Measurements from ENCODE around the gene EMP3. TPM values are rescaled to one million over a fixed set of nuclear protein-coding genes. Genes with fewer than 3 reads are reported as not detected.
"Not testable (repeated sequence)": the region's sequence is repeated elsewhere in the genome, so short reads cannot be mapped to it uniquely, and the experiment has no call there.

The EMP3 gene
- total RNA-seq, 1 donor from 2014 or later: 54.3 TPM

- ATAC-seq (no peak), DNase-seq (ENCODE audit: missing footprints) (no peak)
- intact Hi-C loops (cut with DNase I): loop anchor here (5.0 kb wide), 1 partner anchor 37 kb away; the partner anchor contains the start of gene EMP3
These were observed 39.4 kb downstream of the EMP3 start for GRCh38 chr19:48364598-48365348.

DNA sequence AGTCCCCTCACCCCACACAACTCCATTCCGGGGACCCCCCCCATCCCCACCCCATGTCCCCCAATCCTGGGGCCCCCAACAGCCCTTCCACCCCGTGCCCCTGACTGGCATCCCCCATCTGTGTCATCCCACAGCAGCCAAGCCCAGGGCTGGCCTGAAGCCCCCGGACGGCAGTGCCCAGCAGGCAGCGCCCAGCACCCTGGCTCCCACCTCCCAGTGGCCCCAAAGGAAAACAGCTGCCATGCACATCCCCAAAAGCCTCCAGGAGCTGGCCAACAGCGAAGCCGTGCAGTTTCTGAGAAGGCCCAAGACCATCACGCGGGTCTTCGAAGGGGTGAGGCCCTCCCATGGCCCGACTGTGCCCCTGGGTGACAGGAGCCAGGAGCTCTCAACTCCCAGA lies 40.2 kb downstream of the EMP3 start:
- intact Hi-C loops (cut with DNase I): no loop called here
- DNase-seq (ENCODE audit: missing footprints) (no peak), ATAC-seq (no peak)

DNA sequence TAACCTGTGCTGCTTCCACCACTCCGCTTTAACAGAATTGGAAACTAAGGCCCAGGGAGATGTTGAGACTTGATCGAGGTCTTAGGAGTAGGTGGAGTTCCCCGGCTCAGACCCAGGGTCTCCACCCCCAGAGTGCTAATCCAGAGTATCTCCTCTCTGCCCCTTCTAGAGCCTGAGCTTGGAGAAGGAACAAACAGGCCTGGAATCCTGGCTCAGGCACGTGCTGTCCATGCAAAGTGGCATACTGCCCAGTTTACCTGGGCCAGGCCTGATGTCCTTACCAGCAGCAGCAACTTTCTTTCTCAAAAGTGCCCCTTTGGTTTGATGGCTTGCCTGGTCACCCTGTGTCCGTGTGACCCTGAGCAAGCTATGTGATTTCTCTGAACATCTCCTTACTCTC lies 42.5 kb downstream of the EMP3 start:
- no peak for DNase-seq (ENCODE audit: missing footprints)
- no peak for ATAC-seq
- intact Hi-C loops (cut with DNase I): no loop called here

GRCh38 chr19:48368936-48369335 lies 43.6 kb downstream of the EMP3 start:
- DNase-seq (ENCODE audit: missing footprints) (no peak), ATAC-seq (no peak)
- intact Hi-C loops (cut with DNase I): no loop called here

GRCh38 chr19:48370955-48371354 lies 45.6 kb downstream of the EMP3 start:
- intact Hi-C loops (cut with DNase I): no loop called here
- no peak for ATAC-seq
- DNase-seq (ENCODE audit: missing footprints): no peak

GRCh38 chr19:48371367-48371766 lies 46.0 kb downstream of the EMP3 start:
- no peak for ATAC-seq
- no peak for DNase-seq (ENCODE audit: missing footprints)
- intact Hi-C loops (cut with DNase I): no loop called here

- intact Hi-C loops (cut with DNase I); DNase-seq (ENCODE audit: missing footprints); ATAC-seq: not testable (repeated sequence)
These were observed 46.4 kb downstream of the EMP3 start for GRCh38 chr19:48371771-48372170.

DNA sequence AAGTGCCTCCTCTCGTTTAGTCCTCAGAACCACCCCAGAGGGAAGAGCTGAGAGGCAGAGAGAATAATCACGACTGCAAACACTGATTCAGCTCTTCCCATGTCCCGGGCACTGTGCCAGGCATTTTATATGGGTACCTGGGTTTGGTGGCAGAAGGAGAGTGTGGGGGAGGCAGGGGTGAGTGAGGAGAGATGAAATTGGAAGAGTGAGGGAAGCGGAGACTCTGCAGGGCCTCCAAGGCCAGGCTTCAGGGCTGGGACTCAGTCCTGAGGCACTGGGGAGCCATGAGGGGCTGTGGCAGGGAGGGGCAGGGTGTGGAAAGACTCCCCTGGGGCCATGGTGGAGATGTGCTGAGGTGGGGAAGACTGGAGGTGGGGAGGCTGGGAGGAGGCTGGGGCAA lies 47.6 kb downstream of the EMP3 start:
- ATAC-seq (no peak), DNase-seq (ENCODE audit: missing footprints) (no peak)
- intact Hi-C loops (cut with DNase I): no loop called here

- intact Hi-C loops (cut with DNase I): no loop called here
- ATAC-seq: no peak
- DNase-seq (ENCODE audit: missing footprints): no peak
These were observed 48.2 kb downstream of the EMP3 start for GRCh38 chr19:48373567-48373966.

- intact Hi-C loops (cut with DNase I): no loop called here
- ATAC-seq (no peak), DNase-seq (ENCODE audit: missing footprints) (no peak)
These were observed 52.8 kb downstream of the EMP3 start for GRCh38 chr19:48378194-48378570.

DNA sequence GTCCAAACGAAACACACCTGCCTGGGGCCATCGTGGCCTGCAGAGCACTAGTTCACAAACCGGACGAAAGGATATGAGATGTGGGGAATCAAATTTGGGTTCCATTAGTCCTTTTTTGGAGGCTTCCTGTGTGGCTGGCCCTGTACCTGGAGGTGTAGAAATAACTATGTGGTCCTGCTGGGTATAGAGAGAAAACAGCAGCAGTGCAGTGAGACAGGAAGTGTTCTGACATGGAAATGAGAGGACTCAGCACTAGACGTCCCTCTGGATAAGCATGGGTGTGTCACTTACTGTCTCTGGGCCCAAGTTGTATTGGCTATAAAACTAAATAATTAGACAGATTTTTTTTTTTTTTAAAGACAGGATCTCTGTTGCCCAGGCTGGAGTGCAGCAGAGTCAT lies 53.7 kb downstream of the EMP3 start:
- ATAC-seq (no peak), DNase-seq (ENCODE audit: missing footprints) (no peak)
- intact Hi-C loops (cut with DNase I): no loop called here

Other genes with a start within 250 kb of the EMP3 start
- 40.8 TPM for gene PLA2G4C, start 214.7 kb upstream of the EMP3 start, total RNA-seq
- gene LIG1, start 155.2 kb upstream of the EMP3 start, total RNA-seq: 3.3 TPM
- 6.6 TPM for gene ZSWIM9, start 154.9 kb upstream of the EMP3 start, total RNA-seq
- gene CARD8, start 69.6 kb upstream of the EMP3 start, total RNA-seq: 34.5 TPM
- gene ZNF114, start 55.5 kb upstream of the EMP3 start, total RNA-seq: 0.78 TPM
- 106 TPM for gene TMEM143, start 38.4 kb downstream of the EMP3 start, total RNA-seq
- gene SYNGR4, start 38.8 kb downstream of the EMP3 start, total RNA-seq: not detected
- gene KDELR1, start 66.0 kb downstream of the EMP3 start, total RNA-seq: 73.5 TPM
- gene GRIN2D, start 68.1 kb downstream of the EMP3 start, total RNA-seq: 0.38 TPM
- gene GRWD1, start 120.4 kb downstream of the EMP3 start, total RNA-seq: 17.7 TPM
- 0.19 TPM for gene KCNJ14, start 130.0 kb downstream of the EMP3 start, total RNA-seq
- 30.7 TPM for gene CYTH2, start 143.8 kb downstream of the EMP3 start, total RNA-seq
- 0.70 TPM for gene LMTK3, start 186.3 kb downstream of the EMP3 start, total RNA-seq
- gene SULT2B1, start 226.6 kb downstream of the EMP3 start, total RNA-seq: 0.43 TPM